GM23248 (cell line): ENCODE results near the gene STAT1.

Experiments used
- EZH2 ChIP-seq: fragments of 200-600 bp; sonication (generic); IDR thresholded peaks from 2 replicates; pipeline ENCODE4 v1.6.1; 2018; ENCODE audit warnings: antibody characterized with exemption, mild to moderate bottlenecking; ENCODE audit not compliant: insufficient read depth, poor library complexity, severe bottlenecking
- EZH2phosphoT487 ChIP-seq: fragments of 200-600 bp; sonication (generic); IDR thresholded peaks from 2 replicates; pipeline ENCODE4 v1.6.1; 2018; ENCODE audit warnings: antibody characterized with exemption, moderate library complexity, mild to moderate bottlenecking, low read depth; ENCODE audit not compliant: insufficient read depth

DNA sequence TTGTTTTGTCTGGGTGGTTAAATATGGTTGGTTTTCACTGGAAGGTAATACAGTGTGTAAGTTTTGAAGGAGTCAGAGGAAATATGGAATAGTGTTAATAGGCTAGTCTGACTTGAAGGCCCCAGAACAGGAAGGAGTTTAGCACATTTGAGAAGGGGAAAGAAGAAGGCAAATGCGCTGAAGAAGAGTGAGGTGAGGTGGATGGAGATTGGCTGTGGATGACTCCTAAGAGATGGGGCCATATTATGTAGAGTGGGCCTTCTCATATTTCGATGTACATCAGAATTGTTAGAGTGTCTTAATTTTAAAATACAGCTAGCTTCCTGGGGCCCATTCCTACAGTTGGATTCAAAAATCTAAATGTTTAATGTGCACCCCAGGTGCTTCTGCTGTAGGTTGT is 72.4 kb downstream of the STAT1 start:
- TF ChIP-seq EZH2phosphoT487 (no peak), EZH2 (no peak)
